ENCODE results near the gene ZNF710. TPM values are rescaled to one million over a fixed set of nuclear protein-coding genes. Genes with fewer than 3 reads are reported as not detected.

The ZNF710 gene
- total RNA-seq, 1 donor from 2014 or later: 34.7 TPM

- peaks cover 15% of the 10 kb centered on the region for H3K36me3 Mint-ChIP-seq
- no peaks in the 10 kb centered on the region for H3K9me3 Mint-ChIP-seq
- no peak overlapping the region for H3K4me3 Mint-ChIP-seq
- peaks cover 4% of the 10 kb centered on the region for H3K4me1 Mint-ChIP-seq (ENCODE audit: unreplicated experiment)
- no peak for DNase-seq (ENCODE audit: extremely low spot score, unreplicated experiment)
- H3K27me3 Mint-ChIP-seq: no peaks in the 10 kb centered on the region
- H3K27ac Mint-ChIP-seq: no peak overlapping the region
- no peak for TF ChIP-seq CTCF (conservative IDR thresholded peaks at IDR 0.05)
Measured at GRCh38 chr15:90083419-90083818, 82.3 kb downstream of the ZNF710 start.

- Mint-ChIP-seq H3K27ac (no peak overlapping the region), H3K36me3 (peaks cover 15% of the 10 kb centered on the region)
Measured at GRCh38 chr15:90083954-90084607, 83.0 kb downstream of the ZNF710 start.

GRCh38 chr15:90084876-90085423 is 83.8 kb downstream of the ZNF710 start:
- TF ChIP-seq CTCF (conservative IDR thresholded peaks at IDR 0.05): no peak
- Mint-ChIP-seq H3K4me1 (ENCODE audit: unreplicated experiment) (peaks cover 4% of the 10 kb centered on the region), H3K9me3 (no peaks in the 10 kb centered on the region), H3K4me3 (no peak overlapping the region), H3K36me3 (peaks cover 15% of the 10 kb centered on the region), H3K27me3 (no peaks in the 10 kb centered on the region), H3K27ac (no peak overlapping the region)
- DNase-seq (ENCODE audit: extremely low spot score, unreplicated experiment): no peak

More at GRCh38 chr15:90083954-90084607, 83.0 kb downstream of the ZNF710 start:
- H3K4me1 Mint-ChIP-seq (ENCODE audit: unreplicated experiment): peaks cover 4% of the 10 kb centered on the region
- H3K27me3 Mint-ChIP-seq: no peaks in the 10 kb centered on the region
- TF ChIP-seq CTCF (conservative IDR thresholded peaks at IDR 0.05): no peak
- DNase-seq (ENCODE audit: extremely low spot score, unreplicated experiment): no peak
- no peak overlapping the region for H3K4me3 Mint-ChIP-seq
- no peaks in the 10 kb centered on the region for H3K9me3 Mint-ChIP-seq

GRCh38 chr15:90085565-90085964 is 84.4 kb downstream of the ZNF710 start:
- H3K27ac Mint-ChIP-seq: peak overlapping the region; percentile 34
- no peaks in the 10 kb centered on the region for H3K27me3 Mint-ChIP-seq
- TF ChIP-seq CTCF (conservative IDR thresholded peaks at IDR 0.05): no peak
- H3K9me3 Mint-ChIP-seq: no peaks in the 10 kb centered on the region
- H3K4me1 Mint-ChIP-seq (ENCODE audit: unreplicated experiment): peaks cover 4% of the 10 kb centered on the region
- H3K36me3 Mint-ChIP-seq: peaks cover 15% of the 10 kb centered on the region
- DNase-seq (ENCODE audit: extremely low spot score, unreplicated experiment): no peak
- no peak overlapping the region for H3K4me3 Mint-ChIP-seq

- DNase-seq (ENCODE audit: extremely low spot score, unreplicated experiment): no peak
- Mint-ChIP-seq H3K9me3 (no peaks in the 10 kb centered on the region), H3K4me3 (no peak overlapping the region), H3K4me1 (ENCODE audit: unreplicated experiment) (peaks cover 4% of the 10 kb centered on the region), H3K27ac (peak overlapping the region; percentile 57), H3K27me3 (no peaks in the 10 kb centered on the region), H3K36me3 (peaks cover 19% of the 10 kb centered on the region)
- TF ChIP-seq CTCF (conservative IDR thresholded peaks at IDR 0.05): peak; percentile 79
Measured at GRCh38 chr15:90086868-90087268, 85.7 kb downstream of the ZNF710 start.
